GM15510 (cell line): ENCODE results near the gene TIMD4.

Experiments used
- POLR2A ChIP-seq: IDR thresholded peaks from 3 replicates; pipeline ENCODE4 v1.6.1; 2011; ENCODE audit warnings: borderline replicate concordance; ENCODE audit not compliant: insufficient read length; ENCODE audit errors: extremely low read depth

Gene TIMD4

GRCh38 chr5:156963125-156963524 is at the start of gene TIMD4:
Gene TIMD4, minus strand, starts transcription at chr5:156963226. Its CDS starts 28 bp downstream, at chr5:156963198.
- no peak for TF ChIP-seq POLR2A

GRCh38 chr5:157006262-157006661 is 43.2 kb upstream of the TIMD4 start:
- no peak for TF ChIP-seq POLR2A

- no peak for TF ChIP-seq POLR2A
These were observed 42.0 kb upstream of the TIMD4 start for GRCh38 chr5:157004893-157005551.

- no peak for TF ChIP-seq POLR2A
These were observed 28.7 kb upstream of the TIMD4 start for GRCh38 chr5:156991714-156992113.

GRCh38 chr5:156984064-156984463 is 21.0 kb upstream of the TIMD4 start:
- no peak for TF ChIP-seq POLR2A

- TF ChIP-seq POLR2A: no peak
These were observed 18.5 kb upstream of the TIMD4 start for GRCh38 chr5:156981481-156981880.

- TF ChIP-seq POLR2A: no peak
These were observed 11.3 kb upstream of the TIMD4 start for GRCh38 chr5:156974328-156974727.

GRCh38 chr5:156971848-156972525 is 9.0 kb upstream of the TIMD4 start:
- TF ChIP-seq POLR2A: no peak

GRCh38 chr5:156971415-156971814 is 8.4 kb upstream of the TIMD4 start:
- TF ChIP-seq POLR2A: no peak

GRCh38 chr5:156956321-156956720 is 6.7 kb downstream of the TIMD4 start:
- no peak for TF ChIP-seq POLR2A

GRCh38 chr5:156951359-156951758 is 11.7 kb downstream of the TIMD4 start:
- no peak for TF ChIP-seq POLR2A

GRCh38 chr5:156950716-156951115 is 12.3 kb downstream of the TIMD4 start:
- TF ChIP-seq POLR2A: no peak

GRCh38 chr5:156949424-156949823 is 13.6 kb downstream of the TIMD4 start:
- no peak for TF ChIP-seq POLR2A

- TF ChIP-seq POLR2A: no peak
These were observed 15.1 kb downstream of the TIMD4 start for GRCh38 chr5:156947925-156948324.

GRCh38 chr5:156942064-156942463 is 21.0 kb downstream of the TIMD4 start:
- no peak for TF ChIP-seq POLR2A

- TF ChIP-seq POLR2A: no peak
These were observed 26.1 kb downstream of the TIMD4 start for GRCh38 chr5:156936972-156937371.

GRCh38 chr5:156934450-156935211 is 28.4 kb downstream of the TIMD4 start:
- no peak for TF ChIP-seq POLR2A
